NCI-H748 (cell line): ENCODE results near the gene AK9.

Source experiments
- DNase-seq: peaks from one replicate; lab custom pipeline; 2025; ENCODE audit not compliant: unreplicated experiment; lab: John Stamatoyannopoulos, UW

Gene AK9

GRCh38 chr6:109485266-109485935 is 205.6 kb downstream of the AK9 start:
- DNase-seq = no peak

- DNase-seq = no peak
Measured at GRCh38 chr6:109484122-109484521, 206.9 kb downstream of the AK9 start.

- peak; percentile 42 for DNase-seq
Measured at GRCh38 chr6:109483735-109484057, 207.3 kb downstream of the AK9 start.

- DNase-seq = peak; percentile 94
Measured at GRCh38 chr6:109482905-109483734, 207.9 kb downstream of the AK9 start, which contains the start of gene ZBTB24. ZBTB24 (minus strand) TSS chr6:109483219; CDS start chr6:109482026, 1,193 bp downstream.

GRCh38 chr6:109480993-109481480 is 210.0 kb downstream of the AK9 start:
- DNase-seq = no peak

GRCh38 chr6:109478841-109479624 is 212.0 kb downstream of the AK9 start:
- no peak for DNase-seq

GRCh38 chr6:109478222-109478805 is 212.7 kb downstream of the AK9 start:
- DNase-seq = no peak

GRCh38 chr6:109477725-109478124 is 213.3 kb downstream of the AK9 start:
- no peak for DNase-seq

- no peak for DNase-seq
Measured at GRCh38 chr6:109477184-109477583, 213.8 kb downstream of the AK9 start.

- no peak for DNase-seq
Measured at GRCh38 chr6:109475625-109476024, 215.4 kb downstream of the AK9 start.

GRCh38 chr6:109474995-109475394 is 216.0 kb downstream of the AK9 start:
- DNase-seq = no peak

GRCh38 chr6:109473120-109473519 is 217.9 kb downstream of the AK9 start:
- no peak for DNase-seq

- no peak for DNase-seq
Measured at GRCh38 chr6:109472132-109472995, 218.6 kb downstream of the AK9 start.

- DNase-seq = no peak
Measured at GRCh38 chr6:109471105-109471810, 219.7 kb downstream of the AK9 start.

- no peak for DNase-seq
Measured at GRCh38 chr6:109469591-109470189, 221.3 kb downstream of the AK9 start.

GRCh38 chr6:109467696-109468095 is 223.3 kb downstream of the AK9 start:
- DNase-seq = no peak

GRCh38 chr6:109466212-109466923 is 224.6 kb downstream of the AK9 start:
- DNase-seq = no peak

GRCh38 chr6:109465772-109466171 is 225.2 kb downstream of the AK9 start:
- DNase-seq = peak; percentile 65
